ENCODE results near the gene DBT.

GRCh38 chr1:100147875-100148274 is 101.8 kb downstream of the DBT start:
- TF ChIP-seq CTCF (conservative IDR thresholded peaks at IDR 0.05) (no peak; the same call in 1 of the 2 replicates), ZFX (IDR thresholded peaks at IDR 0.05) (no peak)
